Neural crest cell (in vitro differentiated cells): ENCODE measurements around the gene ZYG11B. TPM values are rescaled to one million over a fixed set of nuclear protein-coding genes. Genes with fewer than 3 reads are reported as not detected.
A peak's percentile ranks its signal among the peaks of the same experiment; 100 is the strongest.
"Not testable (repeated sequence)": the region's sequence is repeated elsewhere in the genome, so short reads cannot be mapped to it uniquely, and the experiment has no call there.

Experiments used
- DNase-seq: peaks from one replicate; pipeline ENCODE4 v3.0.0; 2021; ENCODE audit warnings: low read depth, mixed read lengths, low spot score
- H3K27ac Mint-ChIP-seq: one replicate; pipeline ENCODE4 v1.8.0; 2021; ENCODE audit warnings: mild to moderate bottlenecking, mixed read lengths; ENCODE audit not compliant: unreplicated experiment
- H3K27me3 Mint-ChIP-seq: 2 replicates; pipeline ENCODE4 v1.8.0; 2021; ENCODE audit warnings: low read depth, mild to moderate bottlenecking, mixed read lengths
- H3K36me3 Mint-ChIP-seq: 2 replicates; pipeline ENCODE4 v1.8.0; 2021; ENCODE audit warnings: low read depth, mild to moderate bottlenecking, mixed read lengths
- H3K4me1 Mint-ChIP-seq: 2 replicates; pipeline ENCODE4 v1.8.0; 2021; ENCODE audit warnings: mixed read lengths
- H3K4me3 Mint-ChIP-seq: one replicate; pipeline ENCODE4 v1.8.0; 2021; ENCODE audit warnings: mild to moderate bottlenecking, mixed read lengths
- H3K9me3 Mint-ChIP-seq: 2 replicates; pipeline ENCODE4 v1.8.0; 2021; ENCODE audit warnings: mixed read lengths
- CTCF ChIP-seq: fragments of 200-600 bp; sonication (generic); conservative IDR thresholded peaks from 2 replicates; pipeline ENCODE4 v1.5.0; 2021; ENCODE audit warnings: antibody characterized with exemption, mild to moderate bottlenecking
- total RNA-seq: library from RNA; stranded (reverse); gene quantifications from 2 replicates; pipeline ENCODE4 v1.2.1, GENCODE V29; 2021

The ZYG11B gene
- total RNA-seq, 1 donor from 2014 or later: 39.3 TPM

DNA sequence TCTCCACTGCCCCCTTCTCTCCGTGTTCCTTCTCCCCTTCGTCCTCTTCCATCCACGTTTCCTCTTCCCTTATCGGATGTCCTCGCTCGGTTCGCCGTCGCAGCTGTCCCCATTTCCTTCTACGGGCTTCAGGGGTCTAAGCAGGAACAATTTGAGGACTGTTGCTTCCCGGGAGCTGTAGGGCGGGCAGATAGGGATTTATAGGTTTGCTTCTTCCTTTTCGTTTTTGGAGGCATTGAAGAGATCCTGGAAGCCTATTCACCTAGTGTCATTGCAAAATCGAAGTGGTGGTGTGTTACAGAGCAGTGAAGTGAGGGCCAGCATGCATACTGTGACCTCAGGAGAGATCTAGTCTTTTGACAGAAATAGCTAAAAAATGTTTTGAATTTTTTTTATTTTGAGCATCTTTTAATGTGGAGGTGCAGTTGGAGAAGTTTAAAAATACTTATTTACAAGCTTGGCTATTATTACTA is 897 bp downstream of the ZYG11B start:
- Mint-ChIP-seq H3K9me3 (no peaks in the 10 kb centered on the region), H3K27me3 (no peaks in the 10 kb centered on the region), H3K27ac (peak overlapping the region; percentile 93), H3K4me3 (peak overlapping the region; percentile 90), H3K4me1 (peaks cover 38% of the 10 kb centered on the region), H3K36me3 (no peaks in the 10 kb centered on the region)
- TF ChIP-seq CTCF: no peak
- DNase-seq: peak; percentile 7

DNA sequence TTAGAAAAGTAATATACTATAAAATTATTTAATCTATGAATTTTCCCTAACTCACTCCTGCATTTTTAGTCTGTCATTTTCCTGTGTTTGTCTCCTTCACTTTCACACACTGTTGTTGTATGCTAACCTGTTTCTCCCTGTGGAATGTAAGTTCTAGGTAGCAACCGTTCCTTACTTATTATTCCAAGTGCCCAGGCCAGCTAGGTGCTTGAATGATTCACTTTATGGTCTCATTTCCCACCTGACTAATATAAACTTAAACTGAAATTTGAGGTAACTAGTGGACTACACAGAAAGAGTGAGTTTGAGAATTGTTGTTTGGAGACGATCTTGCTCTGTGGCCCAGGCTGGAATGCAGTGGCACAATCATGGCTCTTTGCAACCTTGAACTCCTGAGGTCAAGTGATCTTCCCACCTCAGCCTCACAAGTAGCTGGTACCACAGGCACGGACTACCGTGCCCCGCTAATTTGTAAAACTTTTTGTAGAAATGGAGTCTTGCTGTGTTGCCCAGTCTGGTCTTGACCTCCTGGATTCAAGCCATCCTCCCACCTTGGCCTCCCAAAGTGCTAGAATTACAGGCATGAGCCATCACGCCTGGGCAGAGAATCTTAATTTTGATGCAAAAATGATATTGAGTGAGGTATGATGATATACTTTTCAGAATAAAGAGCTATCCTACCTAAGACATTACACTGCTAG is 1.9 kb downstream of the ZYG11B start:
- Mint-ChIP-seq H3K9me3 (no peaks in the 10 kb centered on the region), H3K27ac (no peak overlapping the region), H3K4me3 (peak overlapping the region; percentile 90), H3K4me1 (peaks cover 38% of the 10 kb centered on the region), H3K36me3 (no peaks in the 10 kb centered on the region), H3K27me3 (no peaks in the 10 kb centered on the region)
- DNase-seq: no peak
- no peak for TF ChIP-seq CTCF

DNA sequence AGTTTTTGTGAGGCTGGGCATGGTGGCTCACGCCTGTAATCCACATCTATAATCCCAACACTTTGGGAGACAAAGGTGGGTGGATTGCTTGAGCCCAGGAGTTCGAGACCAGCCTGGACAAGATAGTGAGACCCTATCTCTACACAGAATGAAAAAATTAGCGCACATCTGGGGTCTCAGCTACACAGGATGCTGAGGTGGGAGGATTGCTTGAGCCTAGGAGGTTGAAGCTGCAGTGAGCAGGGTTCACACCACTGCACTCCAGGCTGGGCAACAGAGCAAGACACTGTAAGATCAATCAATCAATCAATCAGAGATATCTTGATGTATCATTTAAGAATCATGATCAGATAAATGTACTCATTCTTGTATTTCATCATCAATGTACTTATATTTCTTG is 7.1 kb downstream of the ZYG11B start:
- H3K27me3 Mint-ChIP-seq: no peaks in the 10 kb centered on the region
- H3K36me3 Mint-ChIP-seq: no peaks in the 10 kb centered on the region
- no peak overlapping the region for H3K27ac Mint-ChIP-seq
- no peaks in the 10 kb centered on the region for H3K9me3 Mint-ChIP-seq
- DNase-seq: no peak
- peaks cover 9% of the 10 kb centered on the region for H3K4me1 Mint-ChIP-seq
- H3K4me3 Mint-ChIP-seq: no peak overlapping the region
- no peak for TF ChIP-seq CTCF

DNA sequence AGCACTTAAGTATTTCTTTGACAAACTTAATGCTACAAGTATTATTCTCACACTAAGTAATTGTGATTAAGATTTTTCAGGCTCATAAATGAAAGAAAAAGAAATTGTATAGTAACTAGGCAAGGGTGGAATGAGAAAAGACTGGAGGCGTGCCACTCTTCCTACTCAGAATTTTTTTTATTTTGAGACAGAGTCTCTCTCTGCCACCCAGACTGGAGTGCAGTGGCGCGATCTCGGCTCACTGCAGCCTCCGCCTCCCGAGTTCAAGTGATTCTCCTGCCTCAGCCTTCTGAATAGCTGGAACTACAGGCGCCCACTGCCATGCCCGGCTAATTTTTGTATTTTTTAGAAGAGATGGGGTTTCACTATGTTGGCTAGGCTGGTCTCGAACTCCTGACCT is 9.1 kb downstream of the ZYG11B start:
- H3K27ac Mint-ChIP-seq, H3K36me3 Mint-ChIP-seq, H3K4me1 Mint-ChIP-seq, H3K9me3 Mint-ChIP-seq, H3K27me3 Mint-ChIP-seq, DNase-seq, H3K4me3 Mint-ChIP-seq: not testable (repeated sequence)

- DNase-seq: no peak
- Mint-ChIP-seq H3K27me3 (no peaks in the 10 kb centered on the region), H3K9me3 (no peaks in the 10 kb centered on the region), H3K36me3 (peaks cover 8% of the 10 kb centered on the region), H3K27ac (no peak overlapping the region), H3K4me3 (no peak overlapping the region), H3K4me1 (peaks cover 8% of the 10 kb centered on the region)
- TF ChIP-seq CTCF: no peak
Measured at GRCh38 chr1:52738148-52738547, 11.9 kb downstream of the ZYG11B start.

GRCh38 chr1:52738893-52739292 is 12.6 kb downstream of the ZYG11B start:
- H3K27ac Mint-ChIP-seq: no peak overlapping the region
- no peak for DNase-seq
- H3K4me3 Mint-ChIP-seq: no peak overlapping the region
- no peaks in the 10 kb centered on the region for H3K27me3 Mint-ChIP-seq
- H3K4me1 Mint-ChIP-seq: peaks cover 8% of the 10 kb centered on the region
- H3K36me3 Mint-ChIP-seq: peaks cover 8% of the 10 kb centered on the region
- TF ChIP-seq CTCF: no peak
- H3K9me3 Mint-ChIP-seq: no peaks in the 10 kb centered on the region
